Inferior parietal cortex (tissue), 1 donor: ENCODE results near the gene HCFC1.

Experiments
- DNase-seq: peaks from one replicate; pipeline ENCODE4 v3.0.0-alpha.2; 2016; ENCODE audit errors: extremely low spot score

Gene HCFC1

DNA sequence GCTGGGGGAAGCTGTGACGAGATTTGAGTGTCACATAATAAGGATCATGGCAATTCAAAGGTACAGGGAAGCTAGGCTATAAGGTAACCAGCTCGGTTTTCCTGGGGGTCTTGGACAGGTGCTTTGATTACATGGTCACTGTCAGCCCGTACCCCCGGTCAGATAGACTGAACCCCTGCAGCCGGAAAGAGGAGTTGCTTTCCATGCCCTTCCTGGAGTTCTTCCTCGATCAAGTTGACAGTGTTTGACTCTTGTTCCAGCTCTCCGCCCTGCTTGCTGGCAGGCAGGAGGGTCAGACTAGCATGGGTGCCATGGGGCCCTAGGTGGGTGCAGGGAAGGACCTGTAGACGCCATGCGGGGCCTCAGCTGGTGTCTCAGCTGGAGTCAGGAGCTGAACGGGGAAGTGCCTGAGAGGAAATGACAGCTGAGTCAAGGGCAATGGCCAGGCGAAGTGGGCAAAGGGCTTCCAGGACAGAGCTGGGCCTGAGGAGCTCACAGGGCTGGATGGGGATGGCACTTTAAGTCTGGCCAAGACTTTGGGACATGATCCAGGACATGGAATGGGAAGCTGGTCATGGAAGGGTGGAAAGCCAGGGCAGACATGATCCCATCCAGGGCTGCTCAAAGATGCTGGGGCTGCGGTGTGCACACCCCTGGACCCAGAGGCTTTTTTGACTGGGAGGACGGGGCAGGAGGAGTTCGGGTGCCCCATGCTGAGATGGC lies 2.5 kb upstream of the HCFC1 start:
- DNase-seq, result no peak

DNA sequence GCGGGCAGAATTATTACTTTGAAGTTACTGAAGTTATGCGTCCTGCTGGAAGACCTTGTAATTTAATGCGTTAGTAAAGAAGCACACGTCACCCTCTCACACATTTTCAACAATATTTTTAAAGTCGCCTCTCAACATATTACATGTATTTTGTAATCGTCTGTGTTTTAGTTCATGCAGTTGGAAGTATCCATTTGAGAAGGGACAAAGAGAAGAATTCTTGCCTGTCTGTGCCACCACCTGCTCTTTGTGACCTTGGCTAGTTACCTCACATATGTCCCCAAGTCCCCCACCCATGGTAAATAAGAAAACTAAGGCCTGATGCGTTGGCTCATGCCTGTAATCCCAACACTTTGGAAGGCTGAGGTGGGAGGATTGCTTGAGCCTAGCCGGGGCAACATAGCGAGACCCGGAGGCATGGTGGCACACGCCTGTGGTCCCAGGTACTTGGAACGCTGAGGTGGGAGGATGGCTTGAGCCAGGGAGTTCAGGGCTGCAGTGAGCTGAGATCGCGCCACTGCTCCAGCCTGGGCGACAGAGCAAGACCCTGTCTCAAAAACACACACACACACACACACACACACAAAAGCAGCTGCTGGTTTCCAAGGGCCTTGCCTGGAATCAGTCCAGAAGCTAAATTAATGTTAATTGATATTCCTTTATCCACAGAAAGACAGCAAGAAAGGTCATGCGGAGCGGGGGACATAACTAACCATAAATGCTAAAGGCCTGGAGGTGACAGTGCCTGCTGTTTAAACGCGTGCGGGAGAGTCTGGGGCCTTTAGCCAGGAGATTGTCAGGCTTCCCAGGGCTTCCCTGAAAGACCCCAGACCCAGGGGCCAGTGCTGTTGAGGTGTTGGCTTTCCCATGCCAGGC lies 1.7 kb upstream of the HCFC1 start:
- DNase-seq, result no peak

DNA sequence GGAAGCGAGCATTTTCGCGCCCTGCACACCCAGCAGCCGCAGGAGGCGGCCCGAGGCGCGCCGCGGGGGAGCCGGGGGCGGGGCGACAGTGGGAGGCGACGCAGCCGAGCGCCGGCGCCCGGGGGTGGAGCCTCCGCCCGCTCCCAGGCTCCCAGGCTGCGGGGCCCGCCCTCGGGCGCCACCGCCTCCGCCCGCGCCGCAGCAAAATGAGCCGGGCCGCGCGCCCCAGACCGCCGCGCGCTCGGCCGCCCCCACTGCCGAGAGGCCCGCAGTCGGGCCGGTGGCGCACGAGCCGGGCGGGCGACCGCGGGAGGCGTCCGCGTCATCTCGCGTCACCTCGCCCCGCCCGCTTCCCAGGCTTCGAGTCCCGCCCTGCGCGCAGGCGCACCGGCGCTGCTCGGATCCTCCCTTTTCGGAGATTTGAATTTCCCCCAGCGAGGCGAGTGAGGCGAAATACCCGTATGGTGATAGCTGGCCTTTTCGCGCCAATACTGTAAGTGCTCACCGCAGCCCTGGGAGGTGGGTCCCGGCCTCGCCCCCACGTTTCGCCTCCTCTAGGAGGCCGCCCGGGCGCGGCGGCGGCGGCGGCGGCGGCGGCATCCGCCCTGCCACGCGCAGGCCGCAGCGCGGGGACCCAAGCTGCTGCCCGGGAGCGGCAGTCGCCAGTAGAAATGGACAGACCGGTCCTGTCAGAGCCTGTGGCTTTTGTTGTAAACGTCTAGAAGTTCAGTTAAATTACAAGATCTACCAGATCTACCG lies 929 bp upstream of the HCFC1 start, which contains the start of gene TMEM187:
TMEM187 (plus strand) TSS at position 387 of the 759 bp plus-strand sequence. CDS start 9,309 bp downstream, outside the sequence.
- DNase-seq, result peak; percentile 85

DNA sequence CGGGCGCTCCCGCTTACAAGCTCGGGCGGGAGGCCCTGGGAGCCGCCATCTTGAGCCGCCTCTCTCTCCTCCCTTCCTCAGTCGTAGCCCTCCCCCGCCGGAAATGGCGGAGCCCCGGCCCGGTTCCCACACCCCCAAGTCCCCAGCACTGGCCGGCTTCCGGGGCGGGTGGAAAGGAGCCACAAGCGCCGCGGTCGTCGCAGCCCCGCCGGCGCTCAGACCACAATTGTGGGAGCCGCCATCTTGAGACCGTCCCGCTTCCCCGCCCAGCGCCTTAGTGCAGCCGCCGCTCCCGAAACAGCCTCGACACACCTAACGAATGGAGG lies 531 bp downstream of the HCFC1 start:
- DNase-seq, result peak; percentile 71

DNA sequence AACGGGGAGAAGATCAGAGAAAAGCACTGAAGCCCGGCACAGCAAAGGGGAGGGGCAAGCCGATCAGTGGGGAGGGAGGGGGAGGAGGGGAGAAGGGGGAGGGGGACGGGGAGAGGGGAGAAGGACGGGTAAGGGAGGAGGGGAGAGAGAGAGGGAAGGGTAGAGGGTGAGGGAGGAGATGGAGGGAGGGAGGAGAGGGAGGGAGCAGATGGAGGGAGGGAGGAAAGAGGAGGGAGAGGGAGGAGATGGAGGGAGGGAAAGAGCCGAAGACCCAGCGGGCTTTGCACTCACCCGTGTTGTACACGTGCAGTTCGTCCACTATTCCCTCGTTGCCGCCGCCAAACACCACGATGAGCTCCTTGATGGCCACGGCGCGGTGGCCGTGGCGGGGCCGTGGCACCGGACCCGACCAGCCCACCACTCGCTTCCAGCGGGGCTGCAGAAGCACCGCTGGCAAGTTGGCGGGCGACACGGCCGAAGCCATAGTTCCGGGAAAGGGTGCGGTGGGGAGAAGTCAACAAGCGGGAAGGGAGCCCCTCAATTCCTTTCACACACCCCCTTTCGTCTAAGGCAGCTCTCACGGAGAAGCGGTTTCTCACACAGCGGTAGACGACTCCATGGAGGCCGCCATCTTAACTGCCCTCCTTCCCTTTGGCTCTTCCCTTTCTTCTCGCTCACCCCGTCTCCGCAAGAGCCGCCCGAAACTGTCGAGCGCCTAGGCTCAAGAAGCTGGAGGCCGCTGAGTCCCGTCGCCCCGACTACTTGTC lies 1.1 kb downstream of the HCFC1 start:
- DNase-seq, result peak; percentile 42

DNA sequence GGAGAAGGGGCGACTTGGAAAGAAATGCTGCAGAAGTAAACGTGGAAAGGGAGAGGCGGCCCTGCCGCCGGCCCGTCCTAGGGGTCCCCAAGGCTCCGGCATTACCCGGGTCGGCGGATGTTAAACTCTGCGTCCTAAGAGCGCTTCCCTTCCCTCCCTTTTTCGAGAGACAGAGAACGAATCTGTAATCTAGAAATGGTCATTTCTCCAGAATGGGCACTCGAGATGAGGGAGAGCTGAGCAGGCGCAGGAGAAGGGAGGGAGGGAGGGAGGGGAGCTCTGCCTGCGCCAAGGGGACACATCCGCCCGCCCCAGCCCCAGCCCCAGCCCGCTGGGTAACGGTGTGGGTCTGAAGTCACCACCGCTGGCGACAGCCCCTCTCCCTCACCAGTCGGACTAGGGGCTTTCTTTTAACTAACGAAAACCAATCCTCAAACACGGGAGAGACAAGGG lies 1.7 kb downstream of the HCFC1 start:
- DNase-seq, result peak; percentile 35

DNA sequence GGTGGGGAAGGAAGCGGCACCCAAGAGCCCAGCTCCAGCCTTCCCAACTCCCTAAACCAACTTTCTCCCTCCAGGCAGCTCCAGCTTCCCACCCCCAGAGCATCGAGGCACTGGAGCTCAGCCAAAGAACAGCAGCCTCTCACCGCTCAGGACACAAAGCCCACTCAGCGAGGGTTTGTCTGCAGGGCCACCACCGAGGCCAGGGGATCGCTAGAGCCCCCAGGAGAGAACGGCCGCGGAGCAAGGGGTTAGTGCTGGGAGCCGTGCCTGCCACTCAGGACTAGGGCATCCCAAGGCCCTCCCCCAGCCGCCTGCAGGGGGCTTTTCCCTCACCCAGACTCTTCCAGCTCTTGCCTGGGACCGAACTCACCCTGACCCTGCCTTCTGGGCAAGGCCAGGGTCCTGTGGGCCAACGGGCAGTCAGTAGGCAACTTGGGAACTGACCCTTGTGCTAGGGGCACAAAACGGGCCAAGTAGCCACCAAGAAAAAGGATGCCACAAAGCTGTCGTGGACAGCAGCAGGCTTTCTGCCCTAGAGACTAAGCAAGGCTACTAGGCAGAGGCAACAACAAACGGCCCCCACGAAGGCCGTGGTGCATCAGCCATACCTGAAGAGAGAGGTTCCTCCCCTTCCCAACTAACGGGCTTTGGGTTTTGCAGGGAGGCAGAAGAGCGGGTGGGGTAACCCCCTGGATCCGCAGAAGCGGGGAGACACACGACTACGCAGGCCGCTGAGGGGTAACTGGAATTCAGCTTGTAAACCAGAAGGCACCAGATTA lies 2.3 kb downstream of the HCFC1 start:
- no peak for DNase-seq

DNA sequence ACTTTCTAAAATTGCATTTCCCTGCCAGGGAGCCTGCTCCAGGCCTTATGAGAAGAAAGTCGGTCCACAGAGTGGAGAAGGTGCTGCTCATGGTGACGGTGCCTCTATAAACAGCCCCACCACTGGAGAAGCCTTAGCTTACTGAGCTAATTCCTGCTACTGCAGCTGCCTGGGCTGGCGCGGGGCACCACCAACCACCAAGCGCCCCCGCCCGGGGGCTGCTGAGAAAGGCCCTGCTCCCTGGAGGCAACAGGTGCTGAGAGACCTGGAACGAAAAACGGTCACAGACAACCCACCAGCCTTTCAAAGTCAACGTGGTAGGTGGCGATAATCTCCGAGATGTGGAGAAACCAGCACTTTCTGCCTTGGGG lies 2.9 kb downstream of the HCFC1 start:
- no peak for DNase-seq

DNA sequence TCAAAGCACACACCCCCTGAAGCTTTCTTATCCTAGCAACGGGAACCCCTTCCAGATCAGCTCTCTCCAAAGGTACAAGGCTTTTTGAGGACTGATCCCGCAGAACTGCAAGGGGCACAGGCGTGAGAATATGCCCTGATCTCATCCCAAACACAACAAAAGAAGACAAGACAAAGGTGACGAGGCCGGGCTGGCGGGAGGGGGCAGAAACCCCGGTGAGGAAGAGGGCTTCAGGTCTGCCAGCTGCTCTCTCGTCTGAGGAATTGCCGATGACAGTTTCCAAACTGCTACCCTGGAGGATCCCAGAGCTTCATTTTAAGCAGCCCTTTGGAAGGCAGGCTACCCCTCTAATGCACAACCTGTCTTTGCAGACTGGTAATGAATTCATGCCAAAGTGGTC lies 3.4 kb downstream of the HCFC1 start:
- DNase-seq, result no peak

DNA sequence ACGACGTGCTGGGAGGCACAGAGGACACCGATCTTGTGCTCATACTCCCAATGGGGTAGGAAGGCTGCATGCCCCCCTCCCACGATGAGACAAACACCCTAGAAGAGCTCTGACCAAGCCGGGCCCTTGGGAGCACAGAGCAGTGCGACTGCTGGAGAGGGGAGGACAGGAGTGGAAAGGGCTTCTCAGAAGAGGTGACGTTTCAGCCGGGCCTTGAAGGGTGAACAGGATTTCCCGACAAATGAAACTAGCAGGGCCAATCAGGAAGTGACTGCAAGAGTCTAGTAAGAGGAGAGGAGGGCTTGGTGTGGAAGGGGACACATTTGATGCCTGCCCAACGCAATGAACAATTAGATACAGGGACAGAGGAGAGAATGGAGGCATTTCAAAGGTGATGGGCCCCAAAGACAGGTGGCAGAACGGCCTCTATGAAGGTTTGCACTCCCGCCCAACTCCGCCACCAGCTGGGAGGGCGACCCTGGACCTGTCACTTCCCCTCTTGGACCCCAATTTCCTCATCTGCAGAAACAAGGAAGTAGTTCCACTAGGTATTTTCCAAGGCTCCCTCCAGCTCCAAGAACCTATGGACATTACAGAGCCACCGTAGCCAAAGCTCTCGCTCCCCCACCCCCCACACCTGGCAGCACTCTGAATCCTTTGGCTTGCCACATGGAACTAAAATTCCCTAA lies 3.9 kb downstream of the HCFC1 start:
- no peak for DNase-seq

DNA sequence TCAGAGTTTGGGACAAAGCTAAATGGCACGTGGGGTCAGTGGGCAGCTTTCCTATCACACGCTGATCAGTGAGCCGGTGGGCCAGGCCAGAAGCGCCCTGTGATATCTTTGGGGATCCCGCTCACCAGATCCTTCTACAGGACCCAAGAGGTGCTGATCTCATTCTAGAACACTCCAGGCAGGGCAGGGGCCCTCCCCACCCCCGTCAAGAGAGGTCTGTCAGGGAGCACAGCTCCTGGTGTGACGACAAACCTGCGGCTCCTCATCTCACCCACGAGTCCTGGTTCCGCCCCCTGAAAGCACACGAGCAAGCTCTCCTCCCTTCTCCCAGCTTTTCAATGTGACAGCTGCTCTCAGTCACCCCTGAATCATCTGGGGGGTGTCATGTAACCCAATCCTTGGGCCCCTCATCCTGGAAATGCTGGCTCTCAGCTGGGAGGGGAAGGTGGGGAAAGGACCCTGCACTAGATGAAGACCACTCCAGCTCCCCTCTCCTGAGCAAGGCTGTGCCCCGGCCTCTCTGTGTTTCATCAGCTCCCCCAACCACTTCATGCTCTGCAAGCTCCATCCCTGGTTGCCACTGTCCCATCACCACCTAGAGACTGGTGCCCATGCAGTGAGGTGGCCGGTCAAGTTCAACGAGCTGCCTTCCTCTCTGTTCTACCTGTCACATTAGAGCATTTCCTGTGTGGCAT lies 4.6 kb downstream of the HCFC1 start:
- DNase-seq, result no peak

DNA sequence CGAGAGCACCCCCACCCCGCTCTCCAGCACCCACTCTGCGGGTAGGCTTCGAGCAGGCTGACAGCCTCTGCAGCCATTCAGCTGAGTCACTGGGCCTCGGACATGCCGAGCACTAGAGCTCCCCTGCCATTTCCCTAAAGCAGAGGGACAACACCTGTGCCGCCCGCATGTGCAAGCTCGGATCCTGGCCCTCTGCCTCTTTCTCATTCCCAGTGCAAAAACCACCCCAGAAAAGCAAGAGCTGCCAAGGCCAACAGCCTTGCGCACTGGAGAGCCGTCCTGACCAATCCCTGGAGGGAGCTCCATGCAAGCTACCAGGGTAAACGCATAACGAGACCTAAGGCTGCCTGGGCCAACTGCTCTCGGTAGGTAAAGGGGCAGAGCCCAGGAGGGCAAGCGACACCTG lies 5.3 kb downstream of the HCFC1 start:
- DNase-seq, result no peak

DNA sequence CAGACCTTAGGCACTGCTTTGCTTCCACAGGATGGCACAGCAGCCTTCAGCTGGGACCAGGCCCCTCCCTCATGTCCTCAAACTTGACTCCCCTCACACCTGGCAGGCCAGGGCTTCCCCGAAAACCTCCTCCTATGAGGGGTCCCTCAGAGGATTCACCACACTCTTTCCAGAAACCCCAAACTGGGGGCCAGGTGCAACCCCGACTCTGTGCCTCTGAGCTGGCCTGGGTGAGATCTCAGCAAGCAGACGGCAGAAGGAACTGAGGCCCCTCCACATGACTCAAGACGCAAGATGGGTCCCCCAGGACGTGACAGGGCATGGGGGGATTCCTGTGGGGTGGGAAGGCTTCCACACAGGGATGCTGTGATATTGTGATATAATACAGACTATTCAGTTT lies 6.2 kb downstream of the HCFC1 start:
- no peak for DNase-seq

DNA sequence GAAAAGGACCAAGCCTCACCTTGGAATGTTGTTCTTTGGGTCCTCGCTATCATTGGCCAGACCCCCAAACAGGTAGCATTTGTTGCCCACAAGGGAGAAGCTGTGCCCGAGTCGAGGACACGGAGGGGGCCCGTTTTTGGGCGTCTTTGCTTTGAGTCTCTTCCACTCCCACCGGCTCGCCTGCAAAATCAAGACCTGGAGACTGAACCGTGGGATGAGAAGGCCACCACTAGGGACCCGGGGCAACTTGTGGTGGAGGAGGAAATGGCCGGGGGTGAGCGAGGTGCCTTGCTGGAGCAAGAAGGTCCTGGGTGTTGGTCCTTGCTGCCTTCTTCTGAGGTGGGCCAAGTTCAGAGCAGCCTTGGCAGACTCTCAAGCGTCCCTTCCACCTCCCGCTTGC lies 7.5 kb downstream of the HCFC1 start:
- no peak for DNase-seq

DNA sequence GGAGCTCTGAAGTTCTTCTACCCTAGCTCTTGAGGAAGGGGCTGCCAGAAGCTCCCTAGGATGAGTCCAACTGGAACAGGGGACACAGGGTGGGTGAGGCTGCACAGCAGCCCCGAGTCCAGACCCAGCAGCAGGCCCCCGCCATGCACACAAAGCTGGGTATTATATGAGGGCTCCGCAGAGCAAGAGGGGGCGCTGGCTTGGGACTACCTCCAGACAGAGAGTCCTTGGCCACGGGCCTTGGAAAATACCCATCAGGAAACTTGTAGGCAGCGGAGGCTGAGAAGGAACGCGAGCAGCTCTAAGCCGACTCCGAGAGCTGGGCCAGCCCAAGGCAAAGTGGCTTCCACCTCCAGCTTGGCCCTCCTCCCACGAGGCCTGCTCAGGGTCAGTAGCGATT lies 8.1 kb downstream of the HCFC1 start:
- DNase-seq, result no peak

DNA sequence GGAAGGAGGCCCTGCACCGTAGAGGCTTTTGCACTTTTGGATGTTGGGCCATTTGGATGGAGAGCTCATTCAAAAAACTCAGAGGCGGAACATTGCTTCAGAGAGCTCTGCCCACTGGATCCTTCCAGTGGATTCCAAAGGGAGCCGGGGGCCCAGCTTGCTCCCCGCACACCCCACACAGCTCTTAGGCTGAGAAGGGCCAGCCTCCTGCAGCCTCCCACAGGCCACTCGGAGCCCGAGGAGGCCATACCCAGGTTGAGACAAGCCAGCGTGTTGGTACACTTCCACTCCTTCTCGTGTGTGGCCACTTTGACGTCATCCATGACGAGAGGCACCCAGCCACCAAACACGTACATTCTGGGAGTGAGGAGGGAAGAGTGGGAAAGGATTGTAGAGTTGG lies 10.3 kb downstream of the HCFC1 start:
- DNase-seq, result no peak

DNA sequence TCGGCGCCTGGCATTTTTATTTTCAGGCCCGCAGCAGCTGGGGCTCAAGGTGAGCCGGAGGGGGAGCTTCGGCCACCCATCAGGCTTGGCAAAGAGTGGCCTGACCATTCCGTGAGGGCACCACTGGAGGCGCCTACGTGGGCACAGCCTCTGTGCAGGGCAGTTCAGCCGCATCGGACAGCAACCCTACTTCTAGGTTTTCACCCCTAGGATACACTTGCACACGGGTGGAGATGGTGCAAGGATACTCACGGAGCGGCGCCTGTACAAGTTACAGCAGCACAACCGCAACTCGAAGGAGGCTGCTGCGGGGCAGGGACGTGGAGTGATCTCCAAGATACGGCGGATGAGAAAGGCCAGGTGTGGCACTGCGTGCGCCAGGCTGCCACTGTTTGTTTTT lies 10.8 kb downstream of the HCFC1 start:
- no peak for DNase-seq

DNA sequence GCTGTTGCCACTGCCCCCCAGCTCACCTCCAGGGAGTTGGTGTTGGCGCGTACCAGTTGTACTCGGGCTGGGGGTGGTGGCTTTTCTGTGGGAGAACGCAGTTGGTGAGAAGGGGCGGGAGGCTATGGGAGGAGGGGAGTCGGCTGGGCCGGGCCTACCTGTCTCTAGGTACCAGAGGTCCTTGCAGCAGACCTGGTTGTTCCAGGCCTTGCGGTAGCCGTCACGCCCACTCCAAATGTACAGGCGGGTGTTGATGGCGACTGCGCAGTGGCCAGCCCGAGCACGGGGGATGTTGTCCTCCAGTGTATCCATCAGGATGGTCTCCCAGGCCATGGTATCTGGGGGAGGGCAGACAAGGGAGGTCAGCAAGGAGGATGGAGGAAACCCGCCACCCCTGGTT lies 11.5 kb downstream of the HCFC1 start:
- no peak for DNase-seq

DNA sequence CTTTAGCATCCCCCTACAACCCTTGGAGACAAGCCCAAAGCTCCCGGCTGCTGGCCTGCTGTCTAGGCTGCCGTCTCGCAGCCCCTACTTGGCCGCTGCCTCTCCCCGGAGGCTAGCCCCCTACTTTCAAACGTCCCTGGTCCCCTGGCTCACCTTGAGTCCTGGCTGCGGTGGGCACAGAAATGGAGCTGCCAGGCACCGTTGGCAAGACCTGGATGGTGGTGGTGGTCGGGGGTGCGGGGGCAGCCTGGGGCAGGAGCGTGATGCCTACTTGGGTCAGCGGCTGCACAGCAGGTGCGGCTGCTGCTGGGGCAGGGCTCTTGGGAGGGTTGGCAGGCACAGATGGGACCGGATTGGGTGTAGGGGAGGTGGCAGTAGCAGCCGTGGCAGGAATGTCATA lies 12.0 kb downstream of the HCFC1 start:
- no peak for DNase-seq

DNA sequence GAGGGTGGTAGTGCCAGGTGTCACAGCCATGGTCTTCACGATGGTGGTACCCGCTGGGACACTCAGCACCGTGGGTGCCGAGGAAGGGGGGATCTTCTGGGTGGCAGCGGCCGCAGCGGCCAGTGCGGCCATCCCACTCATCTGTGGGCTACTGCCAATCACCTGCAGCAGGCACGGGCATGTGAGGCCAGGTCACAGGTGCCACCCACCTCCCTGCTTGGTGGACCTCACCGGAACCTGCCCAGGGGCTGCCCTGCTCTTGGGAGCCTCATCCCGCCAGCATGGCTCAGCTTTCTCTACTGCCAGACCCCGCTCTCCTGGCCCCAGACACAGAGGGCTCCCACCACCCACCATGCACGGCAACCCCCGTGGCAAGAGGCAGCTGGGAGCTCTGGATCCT lies 13.0 kb downstream of the HCFC1 start:
- no peak for DNase-seq
